Measurements from ENCODE around the gene RPS6KB1.
"Not testable (repeated sequence)": the region's sequence is repeated elsewhere in the genome, so short reads cannot be mapped to it uniquely, and the experiment has no call there.

The RPS6KB1 gene

DNA sequence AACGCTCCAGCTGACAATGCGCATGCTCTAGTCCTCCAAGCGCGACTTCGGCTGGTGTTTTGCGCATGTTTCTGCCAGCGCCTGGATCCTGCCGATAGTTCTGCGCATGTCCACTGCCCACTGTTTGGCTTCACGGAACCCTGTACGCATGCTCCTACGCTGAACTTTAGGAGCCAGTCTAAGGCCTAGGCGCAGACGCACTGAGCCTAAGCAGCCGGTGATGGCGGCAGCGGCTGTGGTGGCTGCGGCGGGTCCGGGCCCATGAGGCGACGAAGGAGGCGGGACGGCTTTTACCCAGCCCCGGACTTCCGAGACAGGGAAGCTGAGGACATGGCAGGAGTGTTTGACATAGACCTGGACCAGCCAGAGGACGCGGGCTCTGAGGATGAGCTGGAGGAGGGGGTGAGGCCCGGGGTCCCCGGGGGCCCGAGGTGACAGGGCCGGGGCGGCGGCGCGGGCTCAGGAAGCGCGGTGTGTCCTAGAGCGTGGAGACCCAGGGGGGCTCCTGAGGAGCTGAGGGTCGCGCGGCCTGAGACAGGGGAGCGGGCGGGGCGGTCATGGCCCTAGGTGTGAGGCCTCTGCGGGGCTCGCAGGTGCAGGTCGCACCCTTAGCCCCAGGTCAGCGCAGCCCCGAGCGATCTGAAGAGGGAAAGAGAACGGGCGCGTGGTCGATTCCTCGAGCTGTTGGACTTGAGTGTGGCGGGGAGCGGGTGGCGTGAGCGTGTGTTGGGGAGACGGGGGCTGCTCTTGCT lies at the start of gene RPS6KB1, which contains the start of gene TUBD1:
RPS6KB1 (plus strand) TSS at position 198 of the 752 bp plus-strand sequence; CDS start at position 262, 64 bp downstream.
TUBD1 (minus strand) TSS at position 20 of the 752 bp plus-strand sequence. CDS start 1,941 bp downstream, outside the sequence.
- Mint-ChIP-seq H3K9me3 (no peaks in the 10 kb centered on the region), H3K27me3 (no peaks in the 10 kb centered on the region), H3K4me1 (peaks cover 63% of the 10 kb centered on the region), H3K36me3 (peaks cover 19% of the 10 kb centered on the region), H3K4me3 (peak within 1 kb of the TSS; percentile 100), H3K27ac (peak within 1 kb of the TSS; percentile 97)
- ATAC-seq = peak; percentile 98

DNA sequence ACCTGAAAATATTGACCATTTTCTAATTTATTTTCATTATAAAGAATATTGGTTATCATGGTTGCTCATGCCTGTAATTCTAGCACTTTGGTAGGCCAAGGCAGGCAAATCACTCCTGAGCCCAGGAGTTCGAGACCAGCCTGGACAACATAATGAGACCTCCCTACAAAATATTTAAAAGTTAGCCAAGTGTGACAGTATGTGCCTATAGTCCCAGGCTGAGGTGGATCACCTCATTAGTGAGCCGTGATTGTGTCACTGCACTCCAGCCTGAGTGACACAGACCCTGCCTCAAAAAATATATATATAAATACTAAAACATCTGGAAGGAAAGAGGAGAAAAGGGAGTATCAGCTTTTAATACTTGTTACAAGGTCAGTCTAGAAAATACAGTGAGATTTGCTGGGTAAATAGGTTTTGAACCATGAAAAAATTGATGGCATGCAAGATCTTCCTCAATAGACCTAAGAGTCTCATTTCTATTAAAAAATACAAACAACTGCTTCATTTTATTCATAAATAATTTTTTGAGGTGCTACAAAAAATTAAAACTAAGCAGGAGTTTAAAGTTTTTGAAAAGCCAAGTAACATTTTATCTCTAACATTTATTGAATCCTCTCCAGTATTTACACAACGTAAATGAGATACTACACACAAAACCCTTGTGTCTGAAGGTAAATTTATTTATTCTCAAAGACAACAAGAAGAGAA lies 47.9 kb upstream of the RPS6KB1 start:
- ATAC-seq = no peak
- Mint-ChIP-seq H3K36me3 (peaks cover 24% of the 10 kb centered on the region), H3K4me3 (no peak overlapping the region)

DNA sequence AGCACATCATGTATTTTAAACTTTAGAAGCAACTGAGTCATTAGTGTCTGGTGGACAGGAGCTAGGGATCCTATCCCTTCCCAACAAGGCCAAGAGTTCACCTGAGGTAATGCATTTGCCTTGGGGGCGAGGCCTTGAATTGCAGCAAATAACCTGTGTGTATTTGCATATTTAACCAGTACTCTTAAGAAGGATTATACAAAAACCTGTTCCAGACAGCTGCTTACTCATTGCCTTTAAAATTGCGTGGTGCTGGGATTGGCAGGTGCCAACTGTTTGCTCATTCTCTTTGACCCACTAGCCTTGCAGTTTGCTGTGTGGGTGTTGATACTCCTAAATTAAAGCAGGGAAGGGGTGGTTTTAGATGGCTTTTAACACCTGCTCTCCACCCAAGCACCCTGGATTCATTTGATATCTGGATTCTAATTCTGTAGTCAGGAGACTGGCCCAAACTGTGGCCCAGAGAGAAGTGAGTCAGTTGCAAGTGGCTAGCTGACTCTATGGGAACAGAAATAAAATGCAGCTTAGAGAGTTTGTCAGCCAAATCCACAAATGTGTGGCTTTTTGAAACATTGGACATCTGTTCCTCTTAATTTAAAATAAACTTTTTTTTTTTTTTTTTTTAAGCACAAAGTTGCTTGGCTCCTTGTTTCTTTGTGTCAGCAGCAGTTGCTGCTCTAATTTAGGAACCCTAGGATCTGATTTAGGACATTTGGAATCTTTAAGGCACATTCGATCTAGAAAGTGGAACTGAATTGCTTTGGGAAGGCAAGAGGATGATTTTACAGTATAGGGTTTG lies 47.1 kb upstream of the RPS6KB1 start:
- Mint-ChIP-seq H3K4me1 (peaks cover 70% of the 10 kb centered on the region), H3K36me3 (peaks cover 16% of the 10 kb centered on the region), H3K9me3 (no peaks in the 10 kb centered on the region), H3K27me3 (no peaks in the 10 kb centered on the region), H3K27ac (peak overlapping the region; percentile 100), H3K4me3 (peak overlapping the region; percentile 14)
- peak; percentile 25 for ATAC-seq

More for the DNA sequence above, 47.9 kb upstream of the RPS6KB1 start:
- Mint-ChIP-seq H3K9me3 (no peaks in the 10 kb centered on the region), H3K4me1 (peaks cover 76% of the 10 kb centered on the region), H3K27ac (peak overlapping the region; percentile 100), H3K27me3 (no peaks in the 10 kb centered on the region)

DNA sequence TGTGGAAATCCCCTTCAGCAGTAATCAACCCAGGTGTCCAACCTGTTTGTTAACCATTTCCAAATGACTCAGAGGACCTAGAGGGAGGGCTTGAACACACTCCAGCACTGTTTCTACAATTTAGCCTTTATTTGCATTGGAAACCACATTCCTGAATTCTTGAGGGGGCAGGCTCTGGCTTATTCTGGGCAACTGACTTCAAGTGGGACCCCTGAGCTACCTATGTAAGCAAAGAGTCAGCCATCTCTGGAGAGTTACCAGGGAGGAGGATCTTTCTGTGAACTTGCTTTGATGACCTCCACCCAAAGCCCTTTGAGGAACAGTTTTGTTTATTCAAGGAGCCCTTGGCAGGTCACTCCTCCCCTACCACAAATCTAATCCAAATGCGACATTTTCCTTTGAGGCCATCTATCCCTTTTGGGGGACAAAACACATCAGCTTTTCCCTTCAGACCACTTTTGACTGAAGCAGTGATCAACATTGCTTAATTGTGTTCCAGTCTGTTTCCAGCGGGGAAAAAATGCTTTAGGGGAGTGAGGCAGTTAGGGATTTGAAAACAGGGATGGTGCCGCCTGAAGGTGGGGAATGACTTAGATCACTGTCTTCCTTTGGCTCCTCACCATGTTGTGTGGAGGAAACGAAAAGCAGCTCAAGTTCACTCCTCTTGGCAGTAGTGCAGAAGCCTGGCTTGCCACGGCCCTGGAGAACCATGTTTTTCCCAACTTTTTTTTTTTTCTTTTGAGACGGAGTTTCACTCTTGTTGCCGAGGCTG lies 46.3 kb upstream of the RPS6KB1 start:
- Mint-ChIP-seq H3K36me3 (peaks cover 8% of the 10 kb centered on the region), H3K27me3 (no peaks in the 10 kb centered on the region), H3K4me3 (peak overlapping the region; percentile 14), H3K9me3 (no peaks in the 10 kb centered on the region), H3K27ac (peak overlapping the region; percentile 100), H3K4me1 (peaks cover 63% of the 10 kb centered on the region)
- ATAC-seq = peak; percentile 80

DNA sequence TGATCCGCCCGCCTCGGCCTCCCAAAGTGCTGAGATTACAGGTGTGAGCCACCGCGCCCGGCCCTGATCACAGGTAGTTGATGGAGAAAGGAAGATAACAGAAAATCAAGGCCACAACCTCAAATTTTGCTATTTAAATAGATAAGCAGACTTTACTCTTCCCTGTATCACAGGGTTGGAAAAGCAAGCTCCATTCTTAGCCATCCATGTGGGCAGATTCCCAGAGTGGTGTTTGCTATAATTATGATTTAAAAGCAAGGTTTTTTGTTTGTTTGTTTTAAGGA lies 44.6 kb upstream of the RPS6KB1 start:
- no peaks in the 10 kb centered on the region for H3K27me3 Mint-ChIP-seq
- H3K27ac Mint-ChIP-seq = peak overlapping the region; percentile 100
- H3K4me1 Mint-ChIP-seq = peaks cover 54% of the 10 kb centered on the region
- H3K36me3 Mint-ChIP-seq = no peaks in the 10 kb centered on the region
- H3K9me3 Mint-ChIP-seq = peaks cover 2% of the 10 kb centered on the region
- no peak overlapping the region for H3K4me3 Mint-ChIP-seq
- no peak for ATAC-seq

DNA sequence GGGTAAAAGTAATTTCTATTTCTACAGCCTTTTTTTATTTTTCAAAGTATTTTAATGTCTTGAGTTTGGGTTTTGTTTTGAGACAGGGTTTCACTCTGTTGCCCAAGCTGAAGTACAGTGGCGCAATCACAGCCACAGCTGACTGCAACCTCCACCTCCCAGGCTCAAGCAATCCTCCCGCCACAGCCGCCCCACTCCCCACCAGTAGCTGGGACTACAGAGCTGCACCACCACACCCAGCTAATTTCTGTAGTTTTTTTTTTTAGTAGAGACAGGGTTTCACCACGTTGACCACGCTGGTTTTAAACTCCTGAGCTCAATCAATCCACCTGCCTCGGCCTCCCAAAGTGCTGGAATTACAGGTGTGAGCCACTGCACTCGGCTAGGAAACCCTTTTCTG lies 44.1 kb upstream of the RPS6KB1 start:
- peak; percentile 73 for ATAC-seq
- H3K4me1 Mint-ChIP-seq = peaks cover 54% of the 10 kb centered on the region
- H3K27me3 Mint-ChIP-seq = no peaks in the 10 kb centered on the region
- peaks cover 2% of the 10 kb centered on the region for H3K9me3 Mint-ChIP-seq
- H3K36me3 Mint-ChIP-seq = no peaks in the 10 kb centered on the region
- peak overlapping the region; percentile 100 for H3K27ac Mint-ChIP-seq
- peak overlapping the region; percentile 50 for H3K4me3 Mint-ChIP-seq

DNA sequence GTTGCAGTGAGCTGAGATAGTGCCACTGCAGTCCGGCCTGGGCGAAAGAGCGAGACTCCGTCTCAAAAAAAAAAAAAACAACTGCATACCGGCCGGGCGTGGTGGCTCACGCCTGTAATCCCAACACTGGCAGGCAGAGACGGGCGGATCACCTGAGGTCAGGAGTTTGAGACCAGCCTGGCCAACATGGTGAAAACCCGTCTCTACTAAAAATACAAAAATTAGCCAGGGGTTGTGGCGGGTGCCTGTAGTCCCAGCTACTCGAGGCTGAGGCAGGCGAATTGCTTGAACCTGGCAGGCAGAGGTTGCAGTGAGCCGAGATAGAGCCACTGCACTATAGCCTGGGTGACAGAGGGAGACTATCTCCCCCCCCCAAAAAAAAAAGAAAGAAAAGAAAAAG lies 42.6 kb upstream of the RPS6KB1 start:
- not testable (repeated sequence) for ATAC-seq, H3K27me3 Mint-ChIP-seq, H3K36me3 Mint-ChIP-seq, H3K9me3 Mint-ChIP-seq, H3K27ac Mint-ChIP-seq, H3K4me3 Mint-ChIP-seq
- peaks cover 52% of the 10 kb centered on the region for H3K4me1 Mint-ChIP-seq

DNA sequence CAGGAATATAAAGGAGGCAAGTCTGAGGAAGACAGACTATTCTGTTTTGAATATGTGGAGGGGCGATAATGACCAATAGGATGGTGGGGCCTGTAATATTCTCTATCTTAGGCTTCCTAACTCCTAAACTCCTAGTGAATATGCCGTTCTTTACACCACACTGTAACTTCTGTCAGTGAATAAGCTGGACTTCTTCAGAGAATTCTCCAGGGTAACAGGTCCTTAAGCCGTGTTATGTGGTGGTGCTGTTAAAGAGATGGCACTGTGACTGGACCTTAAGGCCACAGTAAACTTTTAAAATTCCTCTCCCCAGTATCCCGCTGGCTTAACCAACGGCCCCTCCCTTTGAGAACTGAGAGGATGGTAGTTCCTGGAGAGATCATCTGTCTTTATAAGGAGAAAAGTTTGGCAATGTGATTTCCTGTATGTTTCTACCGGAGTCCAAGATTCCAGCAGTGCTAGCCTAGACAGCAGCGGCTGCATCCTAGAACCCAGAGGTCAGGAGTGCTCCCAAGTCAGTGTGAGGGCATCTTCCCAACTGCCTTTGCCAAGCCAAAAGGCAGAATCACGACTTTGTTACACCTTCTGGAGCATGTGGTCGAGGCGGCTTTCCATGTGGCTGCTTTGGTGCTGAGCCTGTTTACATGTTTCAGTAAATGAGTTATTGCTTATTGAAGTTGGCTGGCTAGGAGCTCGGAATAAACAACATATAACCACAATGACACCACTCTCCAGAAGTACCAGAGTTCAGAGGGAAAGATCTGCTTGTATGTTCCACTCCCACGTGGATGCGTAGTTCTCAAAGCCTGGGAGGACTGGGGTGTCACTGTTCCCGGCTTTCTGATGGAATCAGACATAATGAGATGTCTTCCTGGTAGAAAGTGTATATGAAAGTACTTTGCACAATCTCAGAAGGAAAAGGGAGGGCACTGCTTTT lies 41.2 kb upstream of the RPS6KB1 start:
- no peak for ATAC-seq
- H3K4me3 Mint-ChIP-seq = no peak overlapping the region
- peaks cover 38% of the 10 kb centered on the region for H3K4me1 Mint-ChIP-seq
- H3K9me3 Mint-ChIP-seq = peaks cover 2% of the 10 kb centered on the region
- H3K36me3 Mint-ChIP-seq = no peaks in the 10 kb centered on the region
- no peak overlapping the region for H3K27ac Mint-ChIP-seq
- H3K27me3 Mint-ChIP-seq = no peaks in the 10 kb centered on the region

DNA sequence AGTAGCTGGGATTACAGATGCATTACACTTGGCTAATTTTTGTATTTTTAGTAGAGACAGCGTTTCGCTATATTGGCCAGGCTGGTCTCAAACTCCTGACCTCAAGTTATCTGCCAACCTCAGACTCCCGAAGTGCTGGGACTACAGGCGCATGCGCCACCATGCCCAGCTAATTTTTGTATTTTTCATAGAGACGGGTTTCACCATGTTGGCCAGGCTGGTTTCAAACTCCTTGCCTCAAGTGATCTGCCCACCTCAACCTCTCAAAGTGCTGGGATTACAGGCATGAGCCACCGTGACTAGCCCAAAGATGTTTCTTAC lies 40.1 kb upstream of the RPS6KB1 start:
- H3K9me3 Mint-ChIP-seq, H3K4me3 Mint-ChIP-seq, H3K36me3 Mint-ChIP-seq, ATAC-seq, H3K27me3 Mint-ChIP-seq: not testable (repeated sequence)
- peak overlapping the region; percentile 55 for H3K27ac Mint-ChIP-seq
- peaks cover 30% of the 10 kb centered on the region for H3K4me1 Mint-ChIP-seq

DNA sequence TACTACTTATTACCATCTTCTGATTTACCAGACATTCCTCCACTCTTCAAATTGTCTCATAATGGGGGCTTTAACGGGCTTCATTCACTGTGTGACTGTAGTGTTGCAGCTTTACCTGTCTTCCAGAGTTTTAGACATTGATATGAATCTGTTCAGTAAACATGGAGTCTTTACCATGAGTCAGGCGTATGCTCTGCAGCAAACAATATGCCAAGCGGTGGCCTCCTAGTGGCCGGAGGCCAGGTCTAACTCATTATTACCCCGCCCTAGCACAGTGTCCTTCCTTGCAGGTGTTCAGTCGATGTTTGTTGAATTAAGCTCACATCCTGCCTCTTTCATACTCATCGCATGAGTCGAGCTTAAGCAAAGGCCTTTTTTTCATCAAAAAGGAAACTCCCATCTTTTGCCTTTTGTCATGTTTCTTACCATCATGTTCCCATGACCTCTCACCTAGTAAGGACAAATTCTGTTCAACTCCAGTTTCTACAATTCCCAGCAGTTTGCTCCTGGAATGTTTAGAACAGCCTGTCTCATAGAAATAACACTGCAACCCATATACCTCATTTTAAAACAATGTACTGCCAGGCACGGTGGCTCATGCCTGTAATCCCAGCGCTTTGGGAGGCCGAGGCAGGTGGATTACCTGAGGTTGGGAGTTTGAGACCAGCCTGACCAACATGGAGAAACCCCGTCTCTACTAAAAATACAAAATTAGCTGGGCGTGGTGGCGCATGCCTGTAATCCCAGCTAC lies 39.6 kb upstream of the RPS6KB1 start:
- H3K4me1 Mint-ChIP-seq = peaks cover 25% of the 10 kb centered on the region
- no peak overlapping the region for H3K4me3 Mint-ChIP-seq
- H3K9me3 Mint-ChIP-seq = peaks cover 2% of the 10 kb centered on the region
- no peaks in the 10 kb centered on the region for H3K36me3 Mint-ChIP-seq
- ATAC-seq = peak; percentile 87
- H3K27ac Mint-ChIP-seq = peak overlapping the region; percentile 55
- H3K27me3 Mint-ChIP-seq = no peaks in the 10 kb centered on the region

DNA sequence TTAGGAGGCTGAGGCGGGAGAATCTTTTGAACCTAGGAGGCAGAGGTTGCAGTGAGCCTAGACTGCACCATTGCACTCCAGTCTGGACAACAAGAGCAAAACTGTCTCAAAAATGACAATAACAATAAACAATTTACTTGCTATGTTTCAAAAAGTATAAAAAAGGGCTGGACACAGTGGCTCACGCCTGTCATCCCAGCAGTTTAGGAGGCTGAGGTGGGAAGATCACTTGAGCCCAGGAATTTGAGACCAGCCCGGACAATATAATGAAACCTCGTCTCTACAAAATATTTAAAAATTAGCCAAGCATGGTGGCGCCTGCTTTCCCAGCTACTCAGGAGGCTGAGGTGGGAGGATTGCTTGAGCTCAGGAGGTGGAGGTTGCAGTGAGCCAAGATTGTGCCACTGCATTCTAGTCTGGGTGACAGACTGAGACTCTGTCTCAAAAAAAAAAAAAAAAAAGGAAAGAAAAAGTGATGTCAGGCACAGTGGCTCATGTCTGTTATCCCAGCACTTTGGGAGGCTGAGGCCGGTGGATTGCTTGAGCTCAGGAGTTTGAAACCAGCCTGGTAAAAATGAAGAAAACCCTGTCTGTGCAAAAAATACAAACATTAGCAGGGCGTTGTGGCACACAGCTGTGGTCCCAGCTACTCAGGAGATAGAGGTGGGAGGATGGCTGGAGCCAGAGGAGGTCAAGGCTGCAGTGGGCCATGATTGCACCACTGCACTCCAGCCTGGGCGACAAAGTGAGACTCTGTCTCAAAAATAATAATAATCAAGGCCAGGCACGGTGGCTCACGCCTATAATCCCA lies 38.8 kb upstream of the RPS6KB1 start:
- H3K4me3 Mint-ChIP-seq, ATAC-seq: not testable (repeated sequence)

DNA sequence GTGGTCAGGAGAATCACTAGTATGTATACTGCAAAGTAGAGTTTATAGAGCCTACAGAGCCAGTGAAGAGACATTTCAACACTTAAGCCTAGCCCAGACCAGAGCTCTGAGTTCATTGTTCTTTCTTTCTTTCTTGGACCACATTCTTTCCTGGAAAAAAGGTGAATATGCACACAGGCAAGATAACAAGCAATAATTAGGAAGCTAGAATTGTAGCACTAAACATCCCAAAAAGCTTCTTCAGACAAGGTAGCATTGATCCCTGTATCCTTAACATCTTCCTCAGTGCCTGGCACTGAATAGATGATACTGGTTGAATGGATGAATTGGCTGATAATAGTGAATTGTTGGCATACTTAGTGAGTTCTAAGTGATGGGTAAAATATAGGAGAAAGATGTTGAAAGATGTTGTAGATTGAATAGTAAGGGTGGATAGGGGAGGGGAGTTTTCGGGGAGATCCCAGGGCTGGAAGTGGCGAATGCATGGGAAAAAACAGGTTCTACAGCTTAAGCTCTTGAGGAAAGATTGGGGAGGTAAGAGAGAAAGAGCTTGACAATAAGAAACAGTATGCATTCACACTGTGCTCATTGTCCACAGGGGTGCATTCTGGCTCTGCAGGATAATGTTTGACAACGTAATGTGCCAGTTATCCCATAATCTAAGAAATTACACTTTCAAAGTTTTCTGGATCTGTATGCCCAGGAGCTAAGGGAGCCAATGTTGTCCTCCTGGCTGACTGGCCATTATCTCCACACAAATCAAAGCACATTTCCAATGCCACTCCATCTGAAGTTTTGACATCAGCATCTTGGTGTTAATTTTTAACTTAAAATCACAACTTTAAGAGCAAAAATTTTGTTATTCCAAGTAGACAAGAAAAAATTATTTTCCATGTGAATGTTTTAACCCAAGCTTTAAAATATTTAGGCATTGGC lies 35.8 kb upstream of the RPS6KB1 start:
- Mint-ChIP-seq H3K4me3 (no peak overlapping the region), H3K27me3 (no peaks in the 10 kb centered on the region), H3K4me1 (peaks cover 11% of the 10 kb centered on the region), H3K36me3 (peaks cover 6% of the 10 kb centered on the region), H3K27ac (peak overlapping the region; percentile 51), H3K9me3 (peaks cover 2% of the 10 kb centered on the region)
- no peak for ATAC-seq

More for the DNA sequence above, 38.8 kb upstream of the RPS6KB1 start:
- Mint-ChIP-seq H3K27ac (peak overlapping the region; percentile 55), H3K4me1 (peaks cover 17% of the 10 kb centered on the region)
- not testable (repeated sequence) for H3K36me3 Mint-ChIP-seq, H3K9me3 Mint-ChIP-seq, H3K27me3 Mint-ChIP-seq
